ENCODE measurements around the gene CRYBG3.

GRCh38 chr3:97970156-97970555, 148.3 kb downstream of the CRYBG3 start:
- TF ChIP-seq POLR2A (IDR thresholded peaks at IDR 0.05), result no peak
- no peak for TF ChIP-seq CTCF (IDR thresholded peaks at IDR 0.05)
